Activated effector memory CD4-positive, alpha-beta T cell treated with anti-CD3 and anti-CD28 coated beads, Interleukin-2, amount 50 U/mL, for 16 hours (primary cell): ENCODE data around the gene MEF2D.

Source experiments
- DNase-seq: peaks from one replicate; pipeline ENCODE4 v3.0.0-alpha.2; 2020

The MEF2D gene

DNA sequence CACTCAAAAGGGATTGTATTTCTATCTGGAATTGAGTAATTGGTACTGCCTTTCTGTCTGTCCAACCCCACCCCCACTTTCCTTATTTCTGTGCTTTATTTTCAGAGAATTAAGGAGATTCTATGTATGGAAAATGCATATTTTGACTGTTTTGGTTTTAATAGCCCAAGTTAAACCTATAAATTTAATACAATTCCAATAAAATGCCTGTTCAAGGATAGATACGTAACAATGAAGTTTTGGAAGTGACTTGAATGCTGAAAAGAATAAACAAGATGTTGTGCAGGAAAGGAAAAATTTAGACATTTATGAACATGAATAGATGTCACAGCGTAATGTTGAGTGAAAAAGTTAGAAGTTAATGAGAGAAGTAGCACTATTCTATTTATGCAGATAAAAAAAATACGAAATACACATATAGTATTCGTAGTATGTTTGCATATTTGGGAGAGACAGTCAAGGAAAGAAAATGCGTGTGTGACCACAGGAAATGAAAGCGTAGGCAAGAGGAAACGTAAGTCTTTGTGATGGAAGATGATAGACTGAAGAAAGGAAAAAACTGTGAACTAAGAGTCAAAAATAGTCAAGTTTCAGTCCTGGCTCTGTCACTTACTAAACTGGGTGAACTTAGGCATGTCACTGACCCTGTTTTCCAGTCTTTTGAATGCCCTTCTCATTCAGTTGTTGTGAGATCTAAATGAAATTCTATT is 62.1 kb downstream of the MEF2D start:
- no peak for DNase-seq

DNA sequence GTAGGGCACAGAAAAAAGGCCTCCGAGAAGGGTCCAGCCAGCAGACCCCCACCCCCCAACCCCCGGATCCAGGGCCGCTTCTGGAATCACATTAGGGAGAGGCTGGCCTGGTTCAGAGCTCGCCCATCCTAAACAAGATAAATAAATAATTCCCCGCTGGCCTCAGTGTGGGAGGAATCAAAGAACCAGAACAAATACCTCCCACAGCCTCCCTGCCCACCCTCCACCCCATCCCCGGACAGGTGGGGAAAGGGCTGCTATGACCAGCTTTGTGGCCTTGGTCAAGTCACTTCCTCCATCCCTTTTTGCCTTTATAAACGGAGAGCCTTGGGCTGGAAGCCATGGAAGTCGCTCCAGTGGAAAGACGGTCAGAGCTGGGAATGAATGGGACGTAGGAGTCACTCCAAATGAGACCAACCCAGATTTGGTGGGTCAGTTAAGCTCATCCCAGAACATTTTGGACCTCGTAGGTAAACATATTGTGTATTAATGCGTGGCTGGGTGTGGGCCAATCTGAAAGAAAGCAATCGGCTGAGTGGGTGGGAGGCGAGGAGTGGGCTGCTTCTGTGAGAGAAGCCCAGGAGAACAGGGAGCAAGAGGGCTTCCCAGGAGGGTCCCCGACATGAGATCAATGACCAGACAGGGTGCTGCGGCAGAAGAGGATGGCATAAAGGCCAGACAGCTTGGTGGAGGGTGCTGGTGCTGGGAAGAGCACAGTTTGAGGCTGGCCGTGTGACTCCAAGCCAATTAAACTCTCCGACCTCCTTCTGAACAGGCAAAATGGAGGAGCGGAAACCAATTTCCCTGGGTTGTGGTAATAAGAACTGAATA is 63.3 kb downstream of the MEF2D start:
- DNase-seq = no peak

DNA sequence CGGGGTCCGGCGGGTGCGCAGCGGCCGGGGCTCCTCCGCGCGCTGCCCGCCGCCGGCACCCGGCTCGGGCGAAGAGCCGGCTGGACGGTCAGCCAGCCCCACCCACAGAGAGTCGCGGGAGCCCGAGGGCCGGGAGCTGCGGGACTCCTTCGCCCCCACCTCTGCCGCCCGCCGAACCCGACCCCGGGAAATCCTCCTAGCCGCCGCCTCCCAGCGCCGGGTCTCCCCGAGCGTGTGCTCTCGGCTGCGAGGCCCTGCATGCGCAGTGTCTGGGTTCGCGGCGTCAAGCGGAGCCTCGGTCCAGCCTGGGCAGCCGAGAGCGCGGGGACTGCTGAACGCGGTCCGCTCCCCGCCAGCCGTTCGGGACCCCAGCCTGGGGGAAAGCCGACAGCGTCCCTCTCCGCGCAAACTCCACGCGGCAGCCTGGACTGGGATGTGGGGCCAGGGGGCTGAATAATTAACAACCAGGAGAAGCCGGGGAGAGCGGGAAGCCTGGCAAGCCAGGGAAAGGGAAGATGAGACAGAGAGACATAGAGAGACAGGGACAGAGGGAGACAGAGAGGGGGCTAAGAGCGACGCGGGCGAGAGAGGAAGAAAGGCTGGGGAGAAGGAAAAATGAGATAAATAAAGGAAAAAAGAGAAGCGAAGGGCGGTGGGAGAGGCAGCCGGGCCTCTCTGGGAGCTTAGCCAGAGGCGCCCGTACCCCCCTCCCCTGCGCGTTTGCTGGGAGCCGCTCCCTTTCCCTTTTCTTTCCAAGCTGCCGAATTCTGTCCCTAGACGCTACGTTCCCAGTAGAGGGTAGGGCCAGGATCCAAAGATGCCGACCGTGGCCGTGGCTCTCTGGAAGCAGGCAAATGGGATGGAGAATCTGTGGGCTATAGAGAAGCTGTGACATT is 64.2 kb downstream of the MEF2D start:
- no peak for DNase-seq

DNA sequence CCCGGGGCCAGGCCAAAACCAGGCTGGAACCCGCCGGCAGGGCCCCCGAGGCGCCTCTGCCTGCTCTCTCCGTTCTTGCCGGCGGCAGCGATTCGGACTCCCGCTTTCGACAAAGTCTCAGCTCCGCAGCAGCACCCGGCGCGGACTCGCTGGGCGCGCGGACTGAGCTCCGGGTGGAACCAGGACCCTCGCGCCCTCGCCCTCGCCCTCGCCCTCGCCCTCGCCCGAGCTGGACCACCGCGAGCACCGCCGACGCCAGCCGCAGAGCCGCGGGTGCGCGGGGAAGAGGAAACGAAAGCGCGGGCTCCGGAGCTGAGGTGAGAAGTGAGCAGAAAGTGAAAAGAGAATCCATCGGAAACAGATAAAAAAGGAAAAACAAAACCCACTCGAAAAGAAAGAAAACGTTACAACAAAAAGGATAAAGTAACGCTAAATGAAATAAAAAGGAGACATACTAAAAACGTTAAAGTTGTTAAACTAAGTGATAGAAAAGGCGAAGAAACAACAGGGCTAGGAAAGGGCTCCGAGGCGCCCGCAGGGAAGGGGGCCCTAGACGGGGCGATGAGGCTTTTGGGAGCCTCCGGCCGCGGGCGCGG is 64.9 kb downstream of the MEF2D start:
- DNase-seq = no peak

DNA sequence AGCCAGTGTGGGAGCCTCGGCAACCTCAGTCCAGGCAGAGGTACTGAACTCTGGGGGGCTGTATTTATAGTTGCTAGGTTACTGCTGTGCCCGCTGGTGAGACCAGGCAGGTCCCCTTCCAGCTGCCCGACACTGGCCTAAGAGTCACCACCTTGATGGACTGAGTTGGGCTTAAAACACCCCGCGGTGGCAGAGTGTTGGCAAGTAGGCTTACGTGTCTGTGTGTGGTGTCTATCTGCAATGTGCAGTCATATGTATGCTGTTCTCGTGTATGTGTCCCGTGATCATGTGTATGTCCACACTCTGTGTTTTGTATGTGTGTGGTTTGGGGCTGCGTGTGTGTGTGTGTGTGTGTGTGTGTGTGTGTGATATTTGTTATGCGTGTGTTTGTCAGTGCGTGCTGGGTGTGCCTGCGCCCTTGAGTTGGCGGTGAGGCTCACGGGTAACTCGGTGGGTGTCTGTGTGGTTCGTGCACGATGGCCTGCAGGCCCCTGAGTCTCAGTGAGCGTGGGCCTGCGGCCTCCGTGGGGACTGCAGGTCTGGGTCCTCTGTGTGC is 65.5 kb downstream of the MEF2D start:
- no peak for DNase-seq

DNA sequence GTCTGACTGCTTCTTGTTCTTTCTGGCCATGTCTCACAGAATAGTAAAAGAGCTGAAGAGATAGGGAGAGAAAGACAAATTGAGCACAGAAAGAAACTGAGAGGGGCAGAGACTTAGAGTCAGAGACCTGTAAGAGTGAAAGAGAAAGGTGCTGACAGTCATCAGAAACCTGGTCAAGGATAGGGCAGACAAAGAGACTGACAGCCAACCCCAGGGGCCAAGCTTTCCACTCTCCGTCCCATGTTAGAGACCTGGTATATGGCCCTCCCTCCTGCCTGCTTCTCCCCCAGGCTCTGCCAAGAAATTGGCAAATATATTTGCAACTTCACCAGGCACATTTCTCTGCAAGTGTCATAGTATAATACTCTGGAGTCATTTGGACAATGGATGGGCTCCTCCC is 67.0 kb downstream of the MEF2D start:
- DNase-seq = no peak

DNA sequence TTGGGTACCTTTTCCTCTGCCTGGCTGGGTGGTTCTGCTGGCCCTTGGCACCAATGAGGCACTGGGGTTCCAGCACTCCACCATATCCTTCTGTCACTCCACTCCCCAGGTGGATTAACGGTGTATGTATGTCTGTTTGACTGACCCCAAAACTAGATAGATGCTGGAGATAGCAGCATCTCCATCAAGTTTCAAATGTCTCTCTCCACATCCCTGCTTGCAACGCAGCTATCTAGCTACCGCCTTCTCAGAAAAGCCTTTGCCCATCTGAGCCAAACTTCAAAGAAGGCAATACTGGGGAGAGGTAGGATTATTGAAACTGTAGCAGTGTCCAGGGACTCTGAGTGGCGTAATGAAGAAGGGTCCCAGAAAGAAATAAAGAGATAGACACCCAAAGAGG is 67.5 kb downstream of the MEF2D start:
- no peak for DNase-seq

DNA sequence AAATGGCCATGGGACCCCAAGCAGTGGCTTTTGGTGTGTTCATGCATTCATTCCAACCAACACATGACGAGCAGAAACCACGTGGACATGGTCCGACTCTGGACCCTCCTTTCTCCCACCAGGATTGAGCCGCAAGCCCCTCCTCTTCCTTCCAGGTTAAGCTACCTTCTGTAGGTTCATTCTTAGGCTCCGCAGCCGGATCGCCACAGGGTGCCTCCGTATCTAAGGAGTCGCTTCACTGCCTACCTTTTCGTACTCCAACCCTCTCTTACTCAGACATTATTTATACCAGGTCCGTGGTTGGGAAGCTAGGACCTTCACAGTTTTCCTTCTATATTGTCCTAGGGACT is 67.9 kb downstream of the MEF2D start:
- no peak for DNase-seq

DNA sequence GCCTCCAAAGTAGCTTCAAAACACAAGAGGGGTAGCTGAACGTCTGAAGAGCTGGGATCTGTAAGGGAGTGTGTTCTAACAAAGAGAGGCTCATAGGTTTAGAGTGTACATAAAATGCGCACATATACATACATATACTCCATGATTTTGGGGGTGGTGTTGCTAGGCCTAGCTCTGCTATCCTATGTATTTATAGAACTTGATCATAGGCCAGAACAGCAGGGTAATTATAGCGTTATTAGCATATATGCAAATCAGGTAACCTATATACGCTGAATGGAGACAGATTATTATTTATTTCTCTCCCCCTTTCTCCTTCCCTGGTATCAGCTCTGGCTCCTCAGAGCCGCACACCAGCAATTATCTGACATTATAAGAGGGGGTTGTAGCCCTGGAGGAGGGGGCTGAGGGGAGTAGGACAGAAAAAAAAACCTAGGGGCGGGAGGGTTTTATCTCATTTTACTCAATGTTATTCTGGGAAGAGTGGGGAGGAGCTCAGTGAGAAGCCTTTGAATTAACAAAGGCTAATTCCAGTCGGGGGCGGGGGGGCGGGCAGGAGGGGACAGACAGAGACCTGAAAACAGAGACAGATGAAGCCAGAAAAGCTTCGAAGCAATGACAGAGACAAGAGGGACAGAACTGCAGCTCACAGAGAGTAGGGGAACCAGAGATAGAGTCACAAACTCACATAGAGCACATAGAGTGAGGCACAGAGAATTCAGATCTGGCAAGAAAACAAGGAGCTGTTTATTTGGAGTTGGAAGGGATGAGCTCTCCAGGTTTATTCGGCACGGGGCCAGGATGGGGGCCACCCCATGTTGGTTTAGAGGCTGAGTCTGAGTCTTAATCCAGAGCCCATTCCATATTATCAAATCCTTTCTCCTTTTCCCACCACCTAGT is 68.6 kb downstream of the MEF2D start:
- no peak for DNase-seq

DNA sequence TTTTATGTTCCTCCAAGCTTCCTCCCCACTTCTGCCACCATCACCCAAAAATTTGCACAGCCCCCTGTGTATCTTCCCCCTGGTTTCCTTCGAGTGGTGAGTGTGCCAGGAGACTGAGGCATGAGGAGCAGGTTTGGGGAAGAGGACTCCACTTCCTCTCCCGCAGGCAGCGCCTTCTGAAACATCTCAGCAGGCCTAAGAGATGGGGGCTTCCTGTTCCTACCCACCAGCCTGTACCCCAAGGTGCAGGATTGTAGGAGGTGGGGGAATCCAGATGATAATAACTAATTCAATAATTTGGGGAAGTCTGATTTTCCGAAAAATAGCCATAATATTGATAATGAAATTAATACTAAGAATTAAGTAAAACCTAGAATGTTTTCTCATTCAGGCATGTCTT is 69.2 kb downstream of the MEF2D start:
- no peak for DNase-seq

DNA sequence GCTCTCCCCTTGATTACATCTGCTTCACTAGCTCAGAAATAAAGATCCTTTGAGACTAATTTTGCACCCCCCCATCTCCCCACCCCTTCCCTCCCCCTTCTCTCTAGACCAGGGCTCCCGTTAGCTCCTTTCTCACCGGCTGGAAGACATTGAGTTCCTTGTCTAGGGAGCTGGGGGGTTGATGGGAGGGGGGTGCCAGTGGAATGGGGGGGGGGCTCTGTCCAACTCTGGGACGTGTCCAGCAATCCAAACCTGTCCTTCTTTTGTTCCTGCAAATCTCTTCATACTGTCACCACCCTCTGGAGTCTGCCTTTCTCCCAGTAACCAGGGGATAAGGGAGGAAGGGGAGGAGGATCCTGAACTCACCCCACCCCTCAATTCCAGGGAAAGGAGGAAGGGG is 69.7 kb downstream of the MEF2D start:
- no peak for DNase-seq

DNA sequence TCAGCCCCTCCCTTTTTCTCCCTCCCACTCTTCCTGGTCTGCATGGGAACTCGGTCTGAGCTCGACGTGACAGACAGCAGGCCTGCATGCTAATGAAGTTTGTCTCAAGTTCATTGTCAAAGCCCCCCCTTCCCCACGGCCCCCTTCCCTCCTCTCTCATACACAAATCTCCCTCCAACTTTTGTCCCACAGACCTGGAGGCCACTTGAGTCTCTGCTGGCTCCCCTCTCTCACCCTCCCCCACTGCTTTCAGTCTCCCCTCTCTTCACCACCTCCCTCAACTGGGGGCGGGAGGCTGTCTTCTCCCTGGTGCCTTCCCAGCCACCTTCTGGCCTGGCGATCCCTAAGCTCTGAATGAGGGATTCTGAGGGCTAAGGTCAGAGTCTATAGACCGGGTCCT is 70.3 kb downstream of the MEF2D start:
- DNase-seq = no peak

DNA sequence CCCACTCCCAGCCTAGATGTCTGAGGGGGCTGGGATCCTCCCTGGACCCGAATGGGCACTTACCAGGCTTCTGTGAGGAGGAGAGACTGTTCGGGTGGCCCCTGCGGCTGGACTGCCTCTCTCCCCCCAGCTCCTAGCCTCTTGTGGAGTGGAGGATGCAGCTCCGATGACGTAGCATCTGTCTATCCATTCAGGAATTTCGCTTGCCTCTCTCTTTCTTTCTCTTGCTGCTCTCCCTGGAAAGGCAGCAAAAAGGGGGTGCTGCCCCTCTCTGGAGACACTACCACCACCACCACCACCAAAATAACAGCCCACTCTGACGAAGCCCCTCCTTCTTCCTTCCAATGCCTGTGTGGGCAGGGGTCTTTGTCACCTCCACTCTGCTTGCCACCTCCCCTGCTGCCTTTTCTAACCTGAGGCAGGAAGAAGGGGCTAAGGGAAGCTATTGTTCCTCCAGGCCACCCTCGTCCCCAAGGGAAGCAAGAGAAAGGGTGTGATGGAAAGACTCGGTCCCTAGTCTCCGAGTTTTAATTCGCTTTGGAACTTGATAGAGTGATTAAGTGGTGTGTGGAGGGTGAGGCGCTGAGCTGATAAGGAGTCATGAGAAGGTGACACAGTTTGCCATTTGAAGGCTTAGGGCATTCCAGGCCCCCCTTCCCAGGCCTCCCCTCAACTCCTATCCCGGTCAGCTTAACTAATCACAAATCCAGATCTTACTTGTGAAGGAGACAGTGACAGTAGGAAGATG is 71.1 kb downstream of the MEF2D start:
- DNase-seq = no peak

DNA sequence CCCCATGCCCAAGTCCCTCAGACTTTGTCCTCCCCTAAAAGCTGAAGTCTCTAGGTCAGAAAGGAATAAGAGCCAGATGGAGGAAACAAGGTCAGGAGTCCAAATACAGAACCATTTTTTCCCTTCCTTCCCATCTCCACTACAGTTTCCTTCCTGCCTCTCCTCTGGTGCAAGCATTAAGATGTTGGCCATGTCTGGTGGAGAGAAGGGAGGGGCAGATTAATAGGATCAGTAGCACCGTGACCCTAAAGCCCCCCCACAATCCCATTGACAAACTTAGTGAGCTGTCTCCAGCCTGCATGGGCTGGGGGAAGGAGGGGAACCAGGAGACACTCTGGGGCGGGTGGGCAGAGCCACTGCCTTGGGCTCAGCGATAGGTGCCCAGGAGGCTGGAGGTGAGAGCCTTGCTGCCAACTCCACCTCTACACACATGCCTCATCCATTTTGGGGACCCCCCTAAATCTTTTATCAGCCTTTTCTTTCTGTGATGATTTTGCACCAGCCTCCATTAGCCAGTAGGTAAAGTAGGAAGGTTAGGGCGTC is 71.8 kb downstream of the MEF2D start:
- no peak for DNase-seq

DNA sequence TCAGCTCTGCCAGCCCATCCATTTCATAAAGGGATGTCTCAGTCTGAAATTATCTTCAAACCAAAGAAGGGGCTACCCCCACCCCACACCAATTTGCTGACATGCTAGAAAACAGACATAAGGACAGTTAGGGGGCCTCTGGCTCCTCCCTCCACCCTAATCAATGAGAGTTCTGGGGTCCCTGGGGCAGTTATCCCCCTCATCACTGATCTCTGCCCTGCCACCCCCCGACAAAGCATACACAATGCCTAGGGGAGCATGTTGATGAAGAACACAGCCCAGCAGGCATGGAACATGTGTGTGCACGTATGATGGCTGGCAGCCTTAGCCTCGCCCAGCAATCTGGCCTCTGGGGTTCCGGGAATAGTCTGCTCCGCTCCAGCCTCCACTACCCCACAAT is 72.6 kb downstream of the MEF2D start:
- no peak for DNase-seq

DNA sequence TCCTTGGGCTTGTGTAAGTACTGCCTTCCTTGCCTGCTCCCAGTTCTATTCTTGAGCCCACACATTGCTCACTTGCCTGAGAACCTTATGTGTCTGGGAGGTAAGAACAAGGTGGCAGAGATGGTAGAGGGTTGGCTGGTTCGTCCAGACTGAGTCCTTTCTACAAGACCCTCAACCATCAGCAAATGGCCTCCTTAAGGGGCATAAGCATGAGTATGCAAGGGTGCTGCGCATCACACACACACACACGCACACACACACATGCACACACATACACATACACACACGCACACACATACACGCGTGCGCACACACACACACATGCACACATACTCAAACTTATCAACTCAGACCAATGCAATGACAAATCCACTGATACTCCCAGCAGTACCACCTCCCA is 74.6 kb downstream of the MEF2D start:
- no peak for DNase-seq

DNA sequence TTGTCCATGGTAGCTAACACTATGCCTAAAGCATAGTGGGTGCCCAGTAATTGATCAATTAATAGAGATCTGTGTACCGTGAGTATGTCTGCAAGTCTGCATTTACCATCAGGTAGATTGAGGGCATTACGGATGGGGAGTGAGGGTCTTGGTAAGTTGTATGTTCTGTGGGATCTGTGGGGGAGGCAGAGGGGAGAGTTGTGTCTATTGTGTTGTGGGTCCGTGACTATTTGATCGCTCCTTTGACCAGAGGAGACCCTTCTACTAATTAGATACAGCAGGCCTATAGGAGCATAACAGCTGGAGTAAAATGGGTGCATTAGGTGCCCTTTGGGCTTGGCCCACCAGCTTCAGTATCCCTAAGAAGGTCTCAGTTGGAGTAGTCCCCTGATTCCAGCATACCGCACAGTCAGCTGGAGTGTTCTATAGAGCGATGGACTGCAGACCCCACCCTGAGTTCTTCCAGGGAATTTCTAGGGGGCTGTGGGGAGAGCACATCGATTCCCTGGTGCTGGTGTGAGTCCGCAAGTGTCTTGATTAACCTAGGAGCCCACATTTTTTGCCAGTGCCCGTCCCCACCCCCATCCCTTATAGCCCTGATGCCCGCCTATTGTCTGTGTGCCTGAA is 75.7 kb downstream of the MEF2D start:
- DNase-seq = no peak

DNA sequence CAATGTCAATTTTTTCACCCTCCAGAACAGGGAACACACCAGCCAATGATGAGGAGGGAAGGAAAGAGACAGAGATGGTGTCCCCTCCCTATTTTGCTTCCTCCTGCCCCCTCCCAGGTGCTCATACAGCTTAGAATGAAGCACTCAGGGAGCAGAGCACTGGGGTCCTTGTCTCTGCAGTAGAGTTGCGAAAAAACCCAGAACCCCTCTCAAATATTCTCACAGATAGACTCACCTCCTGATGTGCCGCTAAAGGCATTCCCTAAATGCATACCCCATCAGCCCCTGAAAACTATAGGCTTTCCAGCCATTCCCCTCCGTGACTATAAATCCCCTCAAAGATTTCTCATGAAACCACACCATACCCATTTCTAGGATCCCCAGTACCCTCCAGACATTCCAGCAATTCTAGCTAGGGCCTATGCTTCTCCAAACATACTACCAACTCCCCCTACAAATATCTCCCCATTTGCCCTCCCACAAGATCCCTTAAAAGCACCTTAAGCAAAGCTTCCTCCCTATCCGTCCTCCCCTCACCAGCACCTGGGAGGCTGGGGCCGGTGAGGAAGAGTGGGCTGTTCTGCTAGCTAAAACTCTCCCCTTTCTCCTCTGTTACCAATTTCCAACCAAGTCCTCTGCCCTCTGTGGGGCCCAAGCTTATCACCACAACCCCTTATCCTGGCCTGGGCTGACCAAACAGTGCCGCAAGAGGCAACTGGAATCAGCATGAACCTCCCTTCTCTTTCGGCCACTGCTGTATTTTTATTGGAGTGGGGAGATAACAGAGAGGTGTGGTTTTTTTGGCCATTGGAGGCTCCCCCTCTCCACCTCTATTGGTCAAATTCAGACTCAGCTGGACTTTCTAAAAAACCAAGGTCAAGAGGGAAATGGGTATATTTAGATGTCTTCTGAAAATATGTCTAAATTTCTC is 76.9 kb downstream of the MEF2D start:
- no peak for DNase-seq

DNA sequence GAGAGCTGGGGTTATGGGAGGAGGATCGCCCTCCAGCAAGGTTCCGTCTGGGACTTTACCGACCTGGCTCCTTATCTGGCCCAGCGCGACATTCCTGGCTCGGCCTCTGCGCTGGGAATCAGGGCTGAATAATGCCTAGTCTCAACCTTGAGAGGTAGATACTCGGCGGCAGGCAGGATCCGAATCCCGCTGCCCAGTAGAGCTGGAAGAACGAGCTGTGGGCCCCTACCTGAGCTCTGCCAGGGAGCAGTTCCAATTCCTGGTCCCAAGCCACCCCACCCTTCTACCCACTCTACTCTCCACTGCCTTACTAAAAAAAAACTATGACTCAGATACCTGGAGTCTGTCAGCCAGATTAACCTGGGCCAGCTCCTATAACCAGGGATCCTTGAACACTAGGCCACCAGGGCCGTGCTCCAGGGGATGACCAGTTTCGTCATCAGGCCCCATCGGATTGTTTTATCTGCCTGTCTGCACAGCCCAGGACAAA is 77.9 kb downstream of the MEF2D start:
- no peak for DNase-seq
